ENCODE results near the gene FAM131A. TPM values are rescaled to one million over a fixed set of nuclear protein-coding genes. Genes with fewer than 3 reads are reported as not detected.

Gene FAM131A
- total and polyA plus RNA-seq, 2 of the 4 experiments (the other 2 are of a cell fraction), result 10.8 to 19.5 TPM

DNA sequence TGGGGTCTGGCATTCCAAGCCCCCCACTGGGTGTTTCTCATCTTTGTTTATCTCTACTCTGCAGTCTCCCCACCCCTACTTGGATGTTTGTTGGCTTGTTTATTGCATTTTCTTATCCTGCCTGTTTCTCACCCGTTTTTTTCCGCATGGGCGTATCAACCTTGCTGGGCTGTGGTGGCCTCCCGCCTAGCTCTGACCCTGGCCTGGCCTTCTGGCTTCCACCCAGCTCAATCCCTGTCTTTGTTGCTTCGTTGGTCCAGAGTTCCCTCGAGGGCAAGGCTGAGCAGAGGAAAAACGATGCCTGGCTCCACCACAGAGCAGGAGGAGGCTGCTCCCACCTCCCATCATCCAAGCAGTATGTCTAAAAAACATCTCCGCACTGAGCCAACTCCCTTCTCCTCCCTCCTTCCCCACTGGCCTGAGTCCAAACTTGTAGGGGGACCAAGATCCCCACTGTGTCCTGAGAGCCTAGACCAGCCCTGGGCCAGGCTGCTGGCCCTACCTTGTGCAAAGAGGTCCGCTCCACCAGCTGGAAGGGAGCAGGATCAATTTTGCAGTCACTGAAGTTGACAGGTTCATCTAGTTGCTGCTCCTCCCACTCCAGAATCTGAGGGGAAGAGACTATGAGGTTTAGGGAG is 14.2 kb downstream of the FAM131A start:
- no peak overlapping the region for H4K5ac ChIP-seq (ENCODE audit: low read depth, low read length)

More for the DNA sequence above, 14.2 kb downstream of the FAM131A start:
- H3K56ac ChIP-seq (ENCODE audit: extremely low read depth, insufficient read depth, low read length), result no peak overlapping the region
- intact Hi-C loops (cut with micrococcal nuclease), result no loop called here
- no peak overlapping the region for H2BK120ac ChIP-seq (ENCODE audit: low read depth, low read length)
- peaks cover 3% of the 10 kb centered on the region for H4K20me1 ChIP-seq (ENCODE audit: insufficient read depth, low read length)
- no peaks in the 10 kb centered on the region for H3K27me3 ChIP-seq (ENCODE audit: control insufficient read depth, insufficient read depth, low read length)
- H3K14ac ChIP-seq (replicated peaks; ENCODE audit: low read depth, low read length), result no peak overlapping the region
- peaks cover 1% of the 10 kb centered on the region; the same call in 1 of the 2 replicates for H3K4me1 ChIP-seq (ENCODE audit: control insufficient read depth, insufficient read depth, low read length)
- dilution Hi-C loops (cut with HindIII; ENCODE audit: low sequenced_read_pairs, unreplicated experiment), result loop anchor here (25.0 kb wide), 1 partner anchor 186 kb away; no protein-coding TSS in a partner anchor
- no peak overlapping the region for H2BK20ac ChIP-seq (ENCODE audit: low read depth, low read length)
- ATAC-seq (ENCODE audit: low read depth) (no peak), DNase-seq (no peak)
- no peaks in the 10 kb centered on the region for H3K9me3 ChIP-seq (ENCODE audit: control insufficient read depth, insufficient read depth, low read length)
- no TSS peak for BruUV-seq (replicated peaks)
- H2BK15ac ChIP-seq (ENCODE audit: low read depth, low read length), result no peak overlapping the region
- no peak overlapping the region for H2AK9ac ChIP-seq (replicated peaks; ENCODE audit: low read depth, low read length, poor library complexity)
- no peak overlapping the region for H3K4ac ChIP-seq (ENCODE audit: low read depth, low read length)
- H2AFZ ChIP-seq (replicated peaks; ENCODE audit: low read length, poor library complexity), result no peak overlapping the region
- CTCF ChIA-PET, result no interaction called here
- no peaks in the 10 kb centered on the region for H3K79me1 ChIP-seq (ENCODE audit: low read depth in 1 of 2, low read length in 2 of 2)
- 57% methylated on average over 5 of the region's 9 CpGs; no CpG with 5 or more reads in 1 of the 2 experiments for WGBS, 2 experiments (ENCODE audit: extremely low coverage in 2 of 2, insufficient read length in 1 of 2)
- H3K18ac ChIP-seq (ENCODE audit: low read depth, low read length), result no peak overlapping the region
- H2AK5ac ChIP-seq (ENCODE audit: low read depth, low read length), result no peak overlapping the region
- no peak overlapping the region for H2BK5ac ChIP-seq (ENCODE audit: low read depth, low read length, poor library complexity, severe bottlenecking)
- H3K23ac ChIP-seq (ENCODE audit: low read depth, low read length), result no peak overlapping the region
- H3K4me2 ChIP-seq (ENCODE audit: low read depth, low read length), result no peak overlapping the region
- peaks cover 20% of the 10 kb centered on the region for H3K36me3 ChIP-seq (ENCODE audit: control insufficient read depth, insufficient read depth, low read length)
- no peak overlapping the region for H3K27ac ChIP-seq (ENCODE audit: insufficient read depth, low read length)
- no peak overlapping the region for H4K8ac ChIP-seq (ENCODE audit: low read depth in 2 of 2, low read length in 2 of 2)
- no peak overlapping the region for H3K4me3 ChIP-seq (ENCODE audit: insufficient read depth, low read depth, low read length)
- H3K9me1 ChIP-seq (ENCODE audit: insufficient read depth, low read length), result peaks cover 9% of the 10 kb centered on the region; the same call in 1 of the 2 replicates
- in situ Hi-C loops (cut with MboI; ENCODE audit: low sequenced_read_pairs), result no loop called here
- no peak overlapping the region for H3K9ac ChIP-seq (ENCODE audit: low read depth, low read length)
- TF ChIP-seq CEBPB (IDR thresholded peaks at IDR 0.05; ENCODE audit: low read depth, low read length) (no peak), MAZ (IDR thresholded peaks at IDR 0.05; ENCODE audit: borderline replicate concordance, low read depth, low read length) (no peak), BHLHE40 (IDR thresholded peaks at IDR 0.05; ENCODE audit: low read depth, low read length) (no peak), RCOR1 (IDR thresholded peaks at IDR 0.05; ENCODE audit: insufficient replicate concordance, low read length) (no peak), RAD21 (IDR thresholded peaks at IDR 0.05; ENCODE audit: low read length) (no peak)
- no peak overlapping the region for H4K91ac ChIP-seq (ENCODE audit: insufficient read depth, low read depth, low read length)
- POLR2A ChIA-PET (ENCODE audit: unreplicated experiment), result no interaction called here

All from IMR-90 (cell line).